ENCODE results near the gene PHKB. TPM values are rescaled to one million over a fixed set of nuclear protein-coding genes. Genes with fewer than 3 reads are reported as not detected.

PHKB gene
- total and polyA plus RNA-seq, 3 donors from 2014 or later: 66.7 to 168 (median 136) TPM

DNA sequence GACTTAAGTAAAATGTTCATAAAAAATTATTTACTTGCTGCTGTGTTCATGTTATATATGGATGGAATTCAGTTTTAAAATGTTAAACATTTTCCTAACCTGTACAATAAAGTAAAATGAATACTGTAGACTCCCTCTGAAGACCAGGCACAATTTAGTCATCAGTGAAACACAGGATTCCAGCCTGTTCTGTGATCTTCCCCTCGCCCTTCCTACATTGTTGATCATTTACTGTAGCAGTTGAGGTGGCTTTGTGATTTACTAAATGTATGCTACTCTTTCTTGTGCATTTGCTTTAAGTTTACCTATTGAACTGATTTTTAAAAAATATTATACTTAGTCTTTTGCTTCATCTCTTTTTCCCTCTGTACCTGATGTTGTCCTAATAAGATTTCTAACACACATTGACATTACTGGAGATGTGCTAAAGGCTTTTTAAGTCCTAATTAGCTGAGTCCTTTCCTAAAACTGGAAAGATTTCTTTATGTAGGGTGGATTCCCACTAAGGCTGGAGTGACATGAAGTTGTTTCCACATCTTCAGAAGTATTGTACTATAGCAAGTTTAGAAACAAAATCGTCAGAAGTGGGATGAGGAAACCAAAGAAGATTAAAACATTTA is 38.1 kb downstream of the PHKB start:
- WGBS, 2 donors: 84 to 93% methylated on average over 2 of the region's 2 CpGs
- Histone ChIP-seq H3K27me3 (no peaks in the 10 kb centered on the region), H3K36me3 (ENCODE audit: low read depth, missing control alignments) (no peaks in the 10 kb centered on the region), H3K27ac (no peak overlapping the region), H3K4me1 (no peaks in the 10 kb centered on the region), H3K4me3 (no peak overlapping the region), H3K9me3 (no peaks in the 10 kb centered on the region)
- TF ChIP-seq POLR2A (IDR thresholded peaks at IDR 0.05): no peak
- TF ChIP-seq, protein P1, sequence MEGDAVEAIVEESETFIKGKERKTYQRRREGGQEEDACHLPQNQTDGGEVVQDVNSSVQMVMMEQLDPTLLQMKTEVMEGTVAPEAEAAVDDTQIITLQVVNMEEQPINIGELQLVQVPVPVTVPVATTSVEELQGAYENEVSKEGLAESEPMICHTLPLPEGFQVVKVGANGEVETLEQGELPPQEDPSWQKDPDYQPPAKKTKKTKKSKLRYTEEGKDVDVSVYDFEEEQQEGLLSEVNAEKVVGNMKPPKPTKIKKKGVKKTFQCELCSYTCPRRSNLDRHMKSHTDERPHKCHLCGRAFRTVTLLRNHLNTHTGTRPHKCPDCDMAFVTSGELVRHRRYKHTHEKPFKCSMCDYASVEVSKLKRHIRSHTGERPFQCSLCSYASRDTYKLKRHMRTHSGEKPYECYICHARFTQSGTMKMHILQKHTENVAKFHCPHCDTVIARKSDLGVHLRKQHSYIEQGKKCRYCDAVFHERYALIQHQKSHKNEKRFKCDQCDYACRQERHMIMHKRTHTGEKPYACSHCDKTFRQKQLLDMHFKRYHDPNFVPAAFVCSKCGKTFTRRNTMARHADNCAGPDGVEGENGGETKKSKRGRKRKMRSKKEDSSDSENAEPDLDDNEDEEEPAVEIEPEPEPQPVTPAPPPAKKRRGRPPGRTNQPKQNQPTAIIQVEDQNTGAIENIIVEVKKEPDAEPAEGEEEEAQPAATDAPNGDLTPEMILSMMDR (IDR thresholded peaks at IDR 0.05): no peak
- DNase-seq: no peak
- intact Hi-C loops (cut with DNase I; ENCODE audit: low total_unique reads): no loop called here

DNA sequence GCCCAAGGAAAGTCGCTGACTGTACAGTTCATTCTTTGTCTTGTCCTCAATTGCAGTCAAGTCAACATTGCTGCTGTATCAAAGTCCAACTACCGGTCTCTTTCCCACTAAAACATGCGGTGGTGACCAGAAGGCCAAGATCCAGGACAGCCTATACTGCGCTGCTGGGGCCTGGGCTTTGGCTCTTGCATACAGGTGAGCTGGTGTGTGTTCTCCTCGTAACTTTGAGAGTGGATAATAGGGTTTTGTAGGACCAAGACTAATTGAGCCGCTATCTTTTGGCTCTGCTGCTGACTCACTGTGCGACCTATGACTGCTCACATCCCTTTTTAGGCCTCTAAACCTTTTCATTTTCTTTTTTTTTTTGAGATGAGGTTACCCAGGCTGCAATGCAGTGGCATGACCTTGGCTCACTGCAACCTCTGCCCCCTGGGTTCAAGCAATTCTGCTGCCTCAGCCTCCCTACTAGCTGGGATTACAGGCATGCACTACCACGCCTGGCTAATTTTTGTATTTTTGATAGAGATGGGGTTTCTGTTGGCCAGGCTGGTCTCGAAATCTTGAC is 38.7 kb downstream of the PHKB start:
- H3K9me3 ChIP-seq: no peaks in the 10 kb centered on the region
- TF ChIP-seq POLR2A (IDR thresholded peaks at IDR 0.05): no peak
- TF ChIP-seq, protein P1 (IDR thresholded peaks at IDR 0.05): no peak
- no peak for DNase-seq
- intact Hi-C loops (cut with DNase I; ENCODE audit: low total_unique reads): no loop called here
- H3K27ac ChIP-seq: no peak overlapping the region
- H3K36me3 ChIP-seq (ENCODE audit: low read depth, missing control alignments): no peaks in the 10 kb centered on the region
- no peak overlapping the region for H3K4me3 ChIP-seq
- H3K4me1 ChIP-seq: no peaks in the 10 kb centered on the region
- no peaks in the 10 kb centered on the region for H3K27me3 ChIP-seq
- WGBS, 2 donors: 94 to 96% methylated on average over 9 of the region's 9 CpGs

DNA sequence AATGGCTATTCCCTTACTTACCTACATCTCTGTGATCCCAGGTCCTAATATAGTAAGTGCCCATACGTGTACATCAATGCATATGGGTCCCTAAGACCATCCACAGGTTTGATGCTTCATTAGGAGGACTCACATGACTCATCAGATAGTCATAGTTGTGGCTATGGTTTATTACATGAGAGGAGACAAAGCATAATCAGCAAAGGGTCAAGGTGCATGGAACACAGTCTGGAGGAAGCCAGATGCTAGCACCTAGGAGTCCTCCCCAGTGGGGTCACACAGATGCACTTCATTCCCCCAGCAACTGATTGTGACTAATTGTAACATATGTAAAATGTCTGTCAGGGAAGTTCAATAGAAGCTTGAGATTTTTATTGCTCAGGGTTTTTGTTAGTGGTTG is 42.8 kb downstream of the PHKB start:
- WGBS, 2 donors: 85 to 100% methylated on average over 1 of the region's 1 CpG
- no peak for DNase-seq
- Histone ChIP-seq H3K4me1 (no peaks in the 10 kb centered on the region), H3K27ac (no peak overlapping the region), H3K36me3 (ENCODE audit: low read depth, missing control alignments) (no peaks in the 10 kb centered on the region), H3K27me3 (no peaks in the 10 kb centered on the region), H3K4me3 (no peak overlapping the region), H3K9me3 (no peaks in the 10 kb centered on the region)
- intact Hi-C loops (cut with DNase I; ENCODE audit: low total_unique reads): no loop called here
- TF ChIP-seq, protein P1 (IDR thresholded peaks at IDR 0.05): no peak
- TF ChIP-seq POLR2A (IDR thresholded peaks at IDR 0.05): no peak

DNA sequence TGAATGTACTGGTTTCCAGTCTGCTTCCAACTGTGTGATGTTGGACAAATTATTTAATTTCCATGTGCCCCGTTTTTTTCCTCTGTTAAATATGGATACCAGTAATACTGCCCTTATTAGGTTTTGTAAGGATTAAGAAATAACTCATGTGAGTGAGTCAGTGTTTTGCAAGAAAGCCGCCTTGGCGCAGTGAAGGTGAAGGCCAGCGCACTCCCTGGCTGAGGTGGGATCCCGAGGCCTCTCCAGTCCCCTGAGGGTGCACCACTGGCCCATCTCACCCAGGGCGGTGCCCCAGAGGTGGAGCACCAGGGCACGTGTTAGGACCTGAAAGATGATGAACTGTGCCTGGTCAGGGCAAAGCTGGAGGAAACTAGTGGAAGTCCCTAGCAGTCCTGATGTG is 43.5 kb downstream of the PHKB start:
- intact Hi-C loops (cut with DNase I; ENCODE audit: low total_unique reads): no loop called here
- Histone ChIP-seq H3K9me3 (no peaks in the 10 kb centered on the region), H3K4me3 (no peak overlapping the region), H3K27ac (no peak overlapping the region), H3K27me3 (no peaks in the 10 kb centered on the region), H3K36me3 (ENCODE audit: low read depth, missing control alignments) (no peaks in the 10 kb centered on the region), H3K4me1 (no peaks in the 10 kb centered on the region)
- WGBS, 2 donors: 93 to 99% methylated on average over 7 of the region's 7 CpGs
- no peak for DNase-seq
- TF ChIP-seq, protein P1 (IDR thresholded peaks at IDR 0.05): no peak
- TF ChIP-seq POLR2A (IDR thresholded peaks at IDR 0.05): no peak

DNA sequence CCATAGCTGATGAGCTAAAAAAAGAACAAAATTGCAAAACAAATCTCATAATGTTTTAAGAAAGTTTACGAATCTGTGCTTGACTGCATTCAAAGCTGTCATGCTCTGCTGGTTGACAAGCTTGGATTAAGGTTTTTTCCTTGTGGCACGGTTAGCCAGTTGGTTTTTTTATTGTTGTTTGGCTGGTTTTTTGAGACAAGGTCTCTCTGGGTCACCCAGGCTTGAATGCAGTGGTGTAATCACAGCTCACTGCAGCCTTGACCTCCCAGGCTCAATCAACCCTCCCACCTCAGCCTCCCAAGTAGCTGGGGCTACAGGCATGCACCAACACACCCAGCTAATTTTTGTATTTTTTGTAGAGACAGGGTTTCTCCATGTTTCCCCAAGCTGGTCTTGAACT is 45.7 kb downstream of the PHKB start:
- intact Hi-C loops (cut with DNase I; ENCODE audit: low total_unique reads): no loop called here
- Histone ChIP-seq H3K36me3 (ENCODE audit: low read depth, missing control alignments) (no peaks in the 10 kb centered on the region), H3K4me1 (no peaks in the 10 kb centered on the region), H3K27ac (no peak overlapping the region), H3K9me3 (no peaks in the 10 kb centered on the region), H3K4me3 (no peak overlapping the region), H3K27me3 (no peaks in the 10 kb centered on the region)
- no peak for DNase-seq
- 61 to 82% methylated on average over 2 of the region's 2 CpGs for WGBS, 2 donors
- no peak for TF ChIP-seq POLR2A (IDR thresholded peaks at IDR 0.05)
- TF ChIP-seq, protein P1 (IDR thresholded peaks at IDR 0.05): no peak
